ENCODE measurements around the gene ABCA2. TPM values are rescaled to one million over a fixed set of nuclear protein-coding genes. Genes with fewer than 3 reads are reported as not detected.

ABCA2 gene
- total RNA-seq, 1 donor from 2014 or later, result 2.1 TPM

DNA sequence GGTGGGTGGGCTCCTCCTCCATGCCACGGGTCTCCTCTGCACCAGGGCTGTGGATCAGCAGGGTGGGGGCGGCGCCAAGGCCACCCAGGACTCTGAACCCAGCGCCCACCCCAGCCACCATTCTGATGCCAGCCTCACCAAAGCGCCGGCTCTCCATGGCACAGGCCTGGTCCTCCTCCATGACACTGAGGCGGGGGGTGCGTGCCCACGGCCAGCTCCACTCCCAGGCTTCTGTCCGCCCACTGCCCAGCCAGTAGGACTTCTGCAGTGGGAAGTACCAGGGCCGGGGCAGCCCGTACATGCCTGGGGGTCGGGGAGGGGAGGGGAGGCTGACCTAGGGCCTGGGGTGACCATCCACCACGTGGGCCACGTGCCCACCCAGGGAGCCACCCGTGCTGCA lies 11.6 kb downstream of the ABCA2 start:
- TF ChIP-seq, protein P1, sequence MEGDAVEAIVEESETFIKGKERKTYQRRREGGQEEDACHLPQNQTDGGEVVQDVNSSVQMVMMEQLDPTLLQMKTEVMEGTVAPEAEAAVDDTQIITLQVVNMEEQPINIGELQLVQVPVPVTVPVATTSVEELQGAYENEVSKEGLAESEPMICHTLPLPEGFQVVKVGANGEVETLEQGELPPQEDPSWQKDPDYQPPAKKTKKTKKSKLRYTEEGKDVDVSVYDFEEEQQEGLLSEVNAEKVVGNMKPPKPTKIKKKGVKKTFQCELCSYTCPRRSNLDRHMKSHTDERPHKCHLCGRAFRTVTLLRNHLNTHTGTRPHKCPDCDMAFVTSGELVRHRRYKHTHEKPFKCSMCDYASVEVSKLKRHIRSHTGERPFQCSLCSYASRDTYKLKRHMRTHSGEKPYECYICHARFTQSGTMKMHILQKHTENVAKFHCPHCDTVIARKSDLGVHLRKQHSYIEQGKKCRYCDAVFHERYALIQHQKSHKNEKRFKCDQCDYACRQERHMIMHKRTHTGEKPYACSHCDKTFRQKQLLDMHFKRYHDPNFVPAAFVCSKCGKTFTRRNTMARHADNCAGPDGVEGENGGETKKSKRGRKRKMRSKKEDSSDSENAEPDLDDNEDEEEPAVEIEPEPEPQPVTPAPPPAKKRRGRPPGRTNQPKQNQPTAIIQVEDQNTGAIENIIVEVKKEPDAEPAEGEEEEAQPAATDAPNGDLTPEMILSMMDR (IDR thresholded peaks at IDR 0.05; ENCODE audit: unreplicated experiment), result no peak
- Mint-ChIP-seq H3K9me3 (ENCODE audit: unreplicated experiment) (no peaks in the 10 kb centered on the region), H3K4me1 (ENCODE audit: unreplicated experiment) (no peaks in the 10 kb centered on the region), H3K27me3 (ENCODE audit: unreplicated experiment) (no peaks in the 10 kb centered on the region), H3K36me3 (ENCODE audit: low read depth, unreplicated experiment) (no peaks in the 10 kb centered on the region), H3K4me3 (ENCODE audit: unreplicated experiment) (no peak overlapping the region), H3K27ac (ENCODE audit: unreplicated experiment) (no peak overlapping the region)
- no peak for DNase-seq (ENCODE audit: low spot score)

GRCh38 chr9:137015976-137016375 lies 12.1 kb downstream of the ABCA2 start:
- no peak overlapping the region for H3K4me3 Mint-ChIP-seq (ENCODE audit: unreplicated experiment)
- H3K36me3 Mint-ChIP-seq (ENCODE audit: low read depth, unreplicated experiment), result no peaks in the 10 kb centered on the region
- no peaks in the 10 kb centered on the region for H3K27me3 Mint-ChIP-seq (ENCODE audit: unreplicated experiment)
- no peaks in the 10 kb centered on the region for H3K9me3 Mint-ChIP-seq (ENCODE audit: unreplicated experiment)
- no peaks in the 10 kb centered on the region for H3K4me1 Mint-ChIP-seq (ENCODE audit: unreplicated experiment)
- no peak for DNase-seq (ENCODE audit: low spot score)
- TF ChIP-seq, protein P1 (IDR thresholded peaks at IDR 0.05; ENCODE audit: unreplicated experiment), result no peak
- H3K27ac Mint-ChIP-seq (ENCODE audit: unreplicated experiment), result no peak overlapping the region

DNA sequence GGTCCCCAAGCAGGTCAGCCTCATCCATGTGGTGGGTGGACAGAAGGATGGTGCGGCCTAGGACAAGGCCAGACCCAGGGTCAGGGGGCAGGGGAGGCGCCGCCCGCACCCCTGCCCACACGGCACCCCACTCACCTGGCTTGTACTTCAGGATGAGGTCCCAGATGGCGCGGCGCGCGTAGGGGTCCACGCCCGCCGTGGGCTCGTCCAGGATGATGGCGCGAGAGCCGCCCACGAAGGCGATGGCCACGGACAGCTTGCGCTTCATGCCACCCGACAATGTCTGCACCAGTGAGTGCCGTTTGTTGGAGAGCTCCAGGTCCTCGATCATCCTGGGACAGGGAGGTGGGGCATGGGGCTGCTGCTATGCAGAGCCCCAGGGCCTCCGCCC lies 12.5 kb downstream of the ABCA2 start:
- no peaks in the 10 kb centered on the region for H3K27me3 Mint-ChIP-seq (ENCODE audit: unreplicated experiment)
- TF ChIP-seq, protein P1 (IDR thresholded peaks at IDR 0.05; ENCODE audit: unreplicated experiment), result no peak
- H3K27ac Mint-ChIP-seq (ENCODE audit: unreplicated experiment), result no peak overlapping the region
- H3K4me1 Mint-ChIP-seq (ENCODE audit: unreplicated experiment), result no peaks in the 10 kb centered on the region
- DNase-seq (ENCODE audit: low spot score), result no peak
- no peak overlapping the region for H3K4me3 Mint-ChIP-seq (ENCODE audit: unreplicated experiment)
- H3K9me3 Mint-ChIP-seq (ENCODE audit: unreplicated experiment), result no peaks in the 10 kb centered on the region
- H3K36me3 Mint-ChIP-seq (ENCODE audit: low read depth, unreplicated experiment), result no peaks in the 10 kb centered on the region

- no peak overlapping the region for H3K4me3 Mint-ChIP-seq (ENCODE audit: unreplicated experiment)
- no peak overlapping the region for H3K27ac Mint-ChIP-seq (ENCODE audit: unreplicated experiment)
- H3K36me3 Mint-ChIP-seq (ENCODE audit: low read depth, unreplicated experiment), result no peaks in the 10 kb centered on the region
- TF ChIP-seq, protein P1 (IDR thresholded peaks at IDR 0.05; ENCODE audit: unreplicated experiment), result no peak
- no peak for DNase-seq (ENCODE audit: low spot score)
- no peaks in the 10 kb centered on the region for H3K27me3 Mint-ChIP-seq (ENCODE audit: unreplicated experiment)
- H3K9me3 Mint-ChIP-seq (ENCODE audit: unreplicated experiment), result no peaks in the 10 kb centered on the region
- H3K4me1 Mint-ChIP-seq (ENCODE audit: unreplicated experiment), result no peaks in the 10 kb centered on the region
Observed at GRCh38 chr9:137014776-137015539, 13.1 kb downstream of the ABCA2 start.

- TF ChIP-seq, protein P1 (IDR thresholded peaks at IDR 0.05; ENCODE audit: unreplicated experiment), result no peak
- Mint-ChIP-seq H3K36me3 (ENCODE audit: low read depth, unreplicated experiment) (no peaks in the 10 kb centered on the region), H3K4me3 (ENCODE audit: unreplicated experiment) (no peak overlapping the region), H3K4me1 (ENCODE audit: unreplicated experiment) (no peaks in the 10 kb centered on the region), H3K27me3 (ENCODE audit: unreplicated experiment) (no peaks in the 10 kb centered on the region), H3K27ac (ENCODE audit: unreplicated experiment) (no peak overlapping the region), H3K9me3 (ENCODE audit: unreplicated experiment) (no peaks in the 10 kb centered on the region)
- no peak for DNase-seq (ENCODE audit: low spot score)
Observed at GRCh38 chr9:137014166-137014565, 13.9 kb downstream of the ABCA2 start.
